ENCODE results near the gene ABCA9.
"Not testable (repeated sequence)": the region's sequence is repeated elsewhere in the genome, so short reads cannot be mapped to it uniquely, and the experiment has no call there.

Gene ABCA9

GRCh38 chr17:69060822-69061221, at the start of gene ABCA9:
Gene ABCA9, minus strand, starts transcription at chr17:69060927. Its CDS starts 9,801 bp downstream, at chr17:69051126.
- DNase-seq: no peak

GRCh38 chr17:69105907-69106730, 45.4 kb upstream of the ABCA9 start:
- DNase-seq: no peak

- peak in 1 of 2 experiments; percentile 2 for DNase-seq
Observed at GRCh38 chr17:69103557-69104233, 43.0 kb upstream of the ABCA9 start.

GRCh38 chr17:69098625-69099024, 37.9 kb upstream of the ABCA9 start:
- DNase-seq: no peak

- DNase-seq: no peak
Observed at GRCh38 chr17:69096541-69096940, 35.8 kb upstream of the ABCA9 start.

- no peak for DNase-seq
Observed at GRCh38 chr17:69093995-69094394, 33.3 kb upstream of the ABCA9 start.

- DNase-seq: no peak
Observed at GRCh38 chr17:69093279-69093789, 32.6 kb upstream of the ABCA9 start.

GRCh38 chr17:69090365-69090764, 29.6 kb upstream of the ABCA9 start:
- DNase-seq: no peak

GRCh38 chr17:69088643-69089200, 28.0 kb upstream of the ABCA9 start:
- no peak for DNase-seq

- no peak for DNase-seq
Observed at GRCh38 chr17:69086641-69087040, 25.9 kb upstream of the ABCA9 start.

- peak; percentile 33 to 46 for DNase-seq
Observed at GRCh38 chr17:69084911-69085310, 24.2 kb upstream of the ABCA9 start.

GRCh38 chr17:69082696-69083095, 22.0 kb upstream of the ABCA9 start:
- DNase-seq: no peak

- DNase-seq: no peak
Observed at GRCh38 chr17:69078864-69079263, 18.1 kb upstream of the ABCA9 start.

GRCh38 chr17:69075823-69076222, 15.1 kb upstream of the ABCA9 start:
- DNase-seq: no peak

GRCh38 chr17:69073392-69073791, 12.7 kb upstream of the ABCA9 start:
- not testable (repeated sequence) for DNase-seq

- not testable (repeated sequence) for DNase-seq
Observed at GRCh38 chr17:69072803-69073256, 12.1 kb upstream of the ABCA9 start.

- not testable (repeated sequence) for DNase-seq
Observed at GRCh38 chr17:69071233-69071586, 10.5 kb upstream of the ABCA9 start.

GRCh38 chr17:69070378-69071232, 9.9 kb upstream of the ABCA9 start:
- not testable (repeated sequence) for DNase-seq

GRCh38 chr17:69069226-69069750, 8.6 kb upstream of the ABCA9 start:
- DNase-seq: no peak

GRCh38 chr17:69067274-69068047, 6.7 kb upstream of the ABCA9 start:
- no peak for DNase-seq

GRCh38 chr17:69066482-69066881, 5.8 kb upstream of the ABCA9 start:
- DNase-seq: no peak

GRCh38 chr17:69065113-69065512, 4.4 kb upstream of the ABCA9 start:
- no peak for DNase-seq
